Activated T-helper 9 cell treated with anti-CD3 and anti-CD28 coated beads, Interleukin-2, amount 50 U/mL, for 16 hours (primary cell): ENCODE results near the gene HS3ST3A1.

Experiments
- DNase-seq: peaks from one replicate; pipeline ENCODE4 v3.0.0-alpha.2; 2020; ENCODE audit warnings: low read depth

HS3ST3A1 gene

GRCh38 chr17:13491916-13492736 lies 109.6 kb downstream of the HS3ST3A1 start:
- no peak for DNase-seq

- DNase-seq = no peak
These were observed 110.2 kb downstream of the HS3ST3A1 start for GRCh38 chr17:13491491-13491890.

- DNase-seq = no peak
These were observed 110.7 kb downstream of the HS3ST3A1 start for GRCh38 chr17:13490906-13491482.

- DNase-seq = no peak
These were observed 111.3 kb downstream of the HS3ST3A1 start for GRCh38 chr17:13490427-13490826.

GRCh38 chr17:13485327-13485726 lies 116.4 kb downstream of the HS3ST3A1 start:
- no peak for DNase-seq

GRCh38 chr17:13484020-13484419 lies 117.7 kb downstream of the HS3ST3A1 start:
- DNase-seq = no peak

- no peak for DNase-seq
These were observed 120.9 kb downstream of the HS3ST3A1 start for GRCh38 chr17:13480877-13481276.

- no peak for DNase-seq
These were observed 123.4 kb downstream of the HS3ST3A1 start for GRCh38 chr17:13478326-13478830.

- no peak for DNase-seq
These were observed 124.5 kb downstream of the HS3ST3A1 start for GRCh38 chr17:13477180-13477611.

- DNase-seq = no peak
These were observed 125.0 kb downstream of the HS3ST3A1 start for GRCh38 chr17:13476720-13477119.

GRCh38 chr17:13475574-13476223 lies 126.0 kb downstream of the HS3ST3A1 start:
- DNase-seq = no peak

- DNase-seq = no peak
These were observed 127.5 kb downstream of the HS3ST3A1 start for GRCh38 chr17:13474073-13474800.

GRCh38 chr17:13465678-13466077 lies 136.1 kb downstream of the HS3ST3A1 start:
- no peak for DNase-seq

GRCh38 chr17:13462673-13463124 lies 139.0 kb downstream of the HS3ST3A1 start:
- no peak for DNase-seq

- no peak for DNase-seq
These were observed 139.6 kb downstream of the HS3ST3A1 start for GRCh38 chr17:13462146-13462545.

- no peak for DNase-seq
These were observed 141.3 kb downstream of the HS3ST3A1 start for GRCh38 chr17:13460261-13461000.

GRCh38 chr17:13457783-13458182 lies 143.9 kb downstream of the HS3ST3A1 start:
- no peak for DNase-seq
